Measurements from ENCODE around the gene AGPS. TPM values are rescaled to one million over a fixed set of nuclear protein-coding genes. Genes with fewer than 3 reads are reported as not detected.
"Not testable (repeated sequence)": the region's sequence is repeated elsewhere in the genome, so short reads cannot be mapped to it uniquely, and the experiment has no call there.

Gene AGPS
- total RNA-seq, 2 donors from 2014 or later: 64.8 to 102 TPM

- Histone ChIP-seq H3K9ac (ENCODE audit: low read depth in 2 of 2, low read length in 2 of 2) (no peak overlapping the region), H3K27ac (no peak overlapping the region), H3K27me3 (no peaks in the 10 kb centered on the region), H3K9me3 (no peaks in the 10 kb centered on the region), H3K4me1 (no peaks in the 10 kb centered on the region), H3K4me3 (no peak overlapping the region), H3K36me3 (no peaks in the 10 kb centered on the region)
- DNase-seq: no peak
- TF ChIP-seq, protein P1, sequence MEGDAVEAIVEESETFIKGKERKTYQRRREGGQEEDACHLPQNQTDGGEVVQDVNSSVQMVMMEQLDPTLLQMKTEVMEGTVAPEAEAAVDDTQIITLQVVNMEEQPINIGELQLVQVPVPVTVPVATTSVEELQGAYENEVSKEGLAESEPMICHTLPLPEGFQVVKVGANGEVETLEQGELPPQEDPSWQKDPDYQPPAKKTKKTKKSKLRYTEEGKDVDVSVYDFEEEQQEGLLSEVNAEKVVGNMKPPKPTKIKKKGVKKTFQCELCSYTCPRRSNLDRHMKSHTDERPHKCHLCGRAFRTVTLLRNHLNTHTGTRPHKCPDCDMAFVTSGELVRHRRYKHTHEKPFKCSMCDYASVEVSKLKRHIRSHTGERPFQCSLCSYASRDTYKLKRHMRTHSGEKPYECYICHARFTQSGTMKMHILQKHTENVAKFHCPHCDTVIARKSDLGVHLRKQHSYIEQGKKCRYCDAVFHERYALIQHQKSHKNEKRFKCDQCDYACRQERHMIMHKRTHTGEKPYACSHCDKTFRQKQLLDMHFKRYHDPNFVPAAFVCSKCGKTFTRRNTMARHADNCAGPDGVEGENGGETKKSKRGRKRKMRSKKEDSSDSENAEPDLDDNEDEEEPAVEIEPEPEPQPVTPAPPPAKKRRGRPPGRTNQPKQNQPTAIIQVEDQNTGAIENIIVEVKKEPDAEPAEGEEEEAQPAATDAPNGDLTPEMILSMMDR (IDR thresholded peaks at IDR 0.05): no peak
- intact Hi-C loops (cut with DNase I): no loop called here
Measured at GRCh38 chr2:177348118-177348654, 44.4 kb upstream of the AGPS start.

DNA sequence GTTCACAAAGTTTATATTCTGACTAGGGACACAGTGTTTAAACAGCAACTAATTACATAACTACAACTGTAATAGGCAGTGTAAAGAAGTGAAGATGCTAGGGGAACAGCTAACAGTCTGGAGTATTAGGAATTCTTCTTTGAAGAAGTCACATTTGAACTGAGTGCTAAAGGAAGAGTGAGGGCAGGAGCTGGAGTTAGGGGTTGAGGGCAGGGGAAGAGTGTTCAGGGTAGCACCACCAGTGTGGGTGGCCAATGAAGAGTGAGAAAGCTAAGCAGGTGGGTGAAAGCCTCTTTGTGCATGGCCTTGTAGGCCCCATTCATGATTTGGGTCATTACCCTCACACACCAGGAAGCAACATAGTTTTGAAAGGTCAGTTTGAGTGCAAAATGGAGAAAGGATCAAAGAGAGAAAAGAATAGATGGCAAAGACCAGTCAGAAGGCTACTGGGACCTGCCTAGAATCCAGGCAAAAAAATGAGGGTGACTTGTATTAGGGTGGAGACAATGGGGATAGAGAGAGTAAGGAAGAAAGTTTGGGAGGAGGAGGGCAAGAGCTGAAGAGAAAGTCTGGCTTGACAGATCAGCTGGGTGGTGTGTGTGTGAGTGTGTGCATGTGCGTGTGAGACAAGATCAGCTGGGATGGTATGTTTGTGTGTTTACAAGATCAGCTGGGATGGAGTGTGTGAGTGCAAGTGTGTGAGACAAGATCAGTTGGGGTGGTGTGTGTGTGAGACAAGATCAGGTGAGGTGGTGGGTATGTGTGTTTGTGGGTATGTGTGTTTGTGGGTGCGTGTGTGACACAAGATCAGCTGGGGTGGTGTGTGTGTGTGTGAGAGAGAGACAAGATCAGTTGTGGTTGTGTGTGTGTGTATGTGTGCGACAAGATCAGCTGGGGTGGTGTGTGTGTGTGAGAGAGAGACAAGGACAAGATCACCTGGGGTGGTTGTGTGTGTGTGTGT, 43.6 kb upstream of the AGPS start:
- intact Hi-C loops (cut with DNase I): no loop called here
- H3K4me3 ChIP-seq: no peak overlapping the region
- TF ChIP-seq, protein P1 (IDR thresholded peaks at IDR 0.05): no peak
- no peaks in the 10 kb centered on the region for H3K4me1 ChIP-seq
- no peak overlapping the region for H3K27ac ChIP-seq
- no peak for DNase-seq
- H3K36me3 ChIP-seq: no peaks in the 10 kb centered on the region
- H3K9ac ChIP-seq (ENCODE audit: low read depth in 2 of 2, low read length in 2 of 2): no peak overlapping the region
- H3K9me3 ChIP-seq: no peaks in the 10 kb centered on the region
- H3K27me3 ChIP-seq: no peaks in the 10 kb centered on the region

DNA sequence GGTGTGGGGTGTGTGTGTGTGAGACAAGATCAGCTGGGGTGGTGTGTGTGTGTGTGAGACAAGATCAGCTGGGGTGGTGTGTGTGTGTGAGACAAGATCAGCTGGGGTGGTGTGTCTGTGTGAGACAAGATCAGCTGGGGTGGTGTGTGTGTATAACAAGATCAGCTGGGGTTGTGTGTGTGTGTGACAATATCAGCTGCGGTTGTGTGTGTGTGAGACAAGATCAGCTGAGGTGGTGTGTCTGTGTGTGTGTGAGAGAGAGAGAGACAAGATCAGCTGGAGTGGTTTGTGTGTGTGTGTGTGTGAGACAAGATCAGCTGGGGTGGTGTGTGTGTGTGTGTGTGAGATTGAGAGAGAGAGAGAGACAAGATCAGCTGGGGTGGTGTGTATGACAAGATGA, 41.9 kb upstream of the AGPS start:
- H3K27me3 ChIP-seq; DNase-seq; H3K36me3 ChIP-seq; H3K4me1 ChIP-seq; H3K4me3 ChIP-seq; H3K9ac ChIP-seq (ENCODE audit: low read depth in 2 of 2, low read length in 2 of 2); intact Hi-C loops (cut with DNase I); H3K27ac ChIP-seq; H3K9me3 ChIP-seq: not testable (repeated sequence)

GRCh38 chr2:177351121-177351520, 41.5 kb upstream of the AGPS start:
- H3K9ac ChIP-seq (ENCODE audit: low read depth in 2 of 2, low read length in 2 of 2); H3K36me3 ChIP-seq; H3K27ac ChIP-seq; DNase-seq; H3K9me3 ChIP-seq; H3K4me3 ChIP-seq; intact Hi-C loops (cut with DNase I); H3K27me3 ChIP-seq; H3K4me1 ChIP-seq: not testable (repeated sequence)

- H3K27me3 ChIP-seq: no peaks in the 10 kb centered on the region
- H3K27ac ChIP-seq: no peak overlapping the region
- TF ChIP-seq, protein P1 (IDR thresholded peaks at IDR 0.05): no peak
- no peaks in the 10 kb centered on the region for H3K4me1 ChIP-seq
- H3K9me3 ChIP-seq: no peaks in the 10 kb centered on the region
- no peak overlapping the region for H3K9ac ChIP-seq (ENCODE audit: low read depth in 2 of 2, low read length in 2 of 2)
- DNase-seq: no peak
- intact Hi-C loops (cut with DNase I): no loop called here
- no peaks in the 10 kb centered on the region for H3K36me3 ChIP-seq
- no peak overlapping the region for H3K4me3 ChIP-seq
Measured at GRCh38 chr2:177352441-177353186, 40.0 kb upstream of the AGPS start.

GRCh38 chr2:177353187-177353478, 39.4 kb upstream of the AGPS start:
- Histone ChIP-seq H3K27me3 (no peaks in the 10 kb centered on the region), H3K27ac (no peak overlapping the region), H3K4me3 (no peak overlapping the region), H3K9ac (ENCODE audit: low read depth in 2 of 2, low read length in 2 of 2) (no peak overlapping the region), H3K4me1 (no peaks in the 10 kb centered on the region), H3K9me3 (no peaks in the 10 kb centered on the region), H3K36me3 (no peaks in the 10 kb centered on the region)
- intact Hi-C loops (cut with DNase I): no loop called here
- no peak for DNase-seq
- TF ChIP-seq, protein P1 (IDR thresholded peaks at IDR 0.05): no peak

GRCh38 chr2:177354541-177354940, 38.0 kb upstream of the AGPS start:
- H3K36me3 ChIP-seq; H3K9ac ChIP-seq (ENCODE audit: low read depth in 2 of 2, low read length in 2 of 2); DNase-seq; H3K4me3 ChIP-seq; H3K27ac ChIP-seq; H3K27me3 ChIP-seq; intact Hi-C loops (cut with DNase I); H3K9me3 ChIP-seq; H3K4me1 ChIP-seq: not testable (repeated sequence)

Measured in colonic mucosa (tissue), 4 donors.